Measurements from ENCODE around the gene ADAMTS2.

The ADAMTS2 gene

DNA sequence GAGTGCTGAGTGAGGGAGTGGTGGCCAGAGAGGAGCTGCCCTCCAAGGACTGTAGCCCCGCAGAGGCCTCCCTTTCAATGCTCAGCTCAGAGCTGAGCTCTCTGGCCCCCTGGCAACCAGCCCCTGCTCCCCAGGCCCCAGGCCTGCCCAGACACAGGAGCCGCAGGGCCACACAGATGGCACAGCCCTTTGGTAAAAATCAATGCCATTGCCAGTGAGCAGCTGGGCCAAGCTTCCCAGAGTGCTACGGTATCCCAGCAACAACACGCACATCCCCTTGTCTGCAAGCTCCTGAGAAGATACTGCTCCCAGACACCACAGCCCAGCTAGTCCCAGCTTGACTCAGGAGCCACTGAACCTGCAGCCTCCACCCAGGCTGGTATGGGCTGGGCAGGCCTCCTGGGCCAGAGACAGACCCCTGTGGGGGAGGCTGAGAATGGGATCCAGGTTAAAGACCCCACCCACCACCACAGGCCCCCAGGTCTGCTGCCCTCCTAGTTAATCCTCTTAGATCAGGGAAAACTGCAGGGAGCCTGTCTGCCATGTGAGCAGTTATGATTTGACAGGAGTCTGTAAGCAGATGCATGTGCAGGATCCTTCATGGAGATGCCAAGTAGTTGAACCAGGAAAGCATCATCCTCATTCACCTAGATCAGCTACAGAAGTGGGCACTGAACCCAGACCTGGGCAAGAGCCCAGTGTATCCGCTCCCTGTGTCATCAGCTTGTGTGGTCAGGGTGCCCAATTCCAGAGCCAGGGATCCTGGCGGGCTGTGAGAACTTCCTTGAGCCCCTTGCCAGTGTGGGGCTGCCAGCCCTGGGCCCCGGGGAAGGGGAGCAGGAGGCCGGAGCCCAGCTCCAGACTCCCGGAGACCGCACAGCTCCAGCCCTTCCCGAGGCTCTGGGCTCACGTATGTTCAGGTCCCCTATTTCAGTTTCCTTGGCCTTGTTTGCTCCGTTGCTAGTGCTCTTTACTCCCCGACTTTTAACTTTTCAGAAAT lies 26.7 kb upstream of the ADAMTS2 start:
- no peak for DNase-seq

GRCh38 chr5:179371121-179371510 lies 25.9 kb upstream of the ADAMTS2 start:
- DNase-seq, result no peak

GRCh38 chr5:179370490-179371120 lies 25.3 kb upstream of the ADAMTS2 start:
- DNase-seq, result no peak

- no peak for DNase-seq
These were observed 24.2 kb upstream of the ADAMTS2 start for GRCh38 chr5:179369530-179369884.

DNA sequence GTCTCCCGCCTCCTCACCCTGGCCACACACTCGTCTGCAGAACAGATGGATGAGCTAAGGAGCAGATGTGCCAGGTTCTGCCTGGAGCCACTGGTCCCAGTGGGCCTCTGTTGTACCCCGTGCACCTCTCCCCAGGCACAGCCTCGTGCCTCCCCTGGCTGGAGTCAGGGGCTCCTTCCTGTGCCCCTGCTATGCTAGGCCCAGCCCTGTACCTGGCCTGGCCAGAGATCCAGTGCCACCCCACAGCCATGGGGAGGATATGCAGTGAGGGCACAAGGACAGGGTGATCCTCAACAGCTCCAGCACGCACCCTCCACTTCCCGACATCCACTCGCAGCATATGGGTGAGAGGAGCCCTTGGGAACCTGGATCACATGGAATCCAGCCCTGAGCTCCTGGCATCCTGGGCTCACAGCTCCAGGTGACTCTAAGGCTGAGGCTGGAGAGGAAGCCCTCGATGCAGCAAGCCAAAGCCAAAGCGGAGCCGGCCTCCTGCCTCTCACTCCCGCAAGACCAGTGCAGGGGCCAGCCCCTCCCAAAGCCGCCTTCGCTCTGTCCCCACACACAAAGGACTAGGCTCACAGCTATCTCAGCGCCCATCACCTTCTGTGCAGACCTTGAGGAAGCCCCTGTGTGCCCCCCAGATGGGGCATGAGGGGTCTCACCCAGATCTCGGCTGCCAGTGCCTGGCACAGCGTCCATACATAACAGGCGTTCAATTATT lies 23.7 kb upstream of the ADAMTS2 start:
- DNase-seq, result no peak

- DNase-seq, result no peak
These were observed 23.0 kb upstream of the ADAMTS2 start for GRCh38 chr5:179368126-179368805.

DNA sequence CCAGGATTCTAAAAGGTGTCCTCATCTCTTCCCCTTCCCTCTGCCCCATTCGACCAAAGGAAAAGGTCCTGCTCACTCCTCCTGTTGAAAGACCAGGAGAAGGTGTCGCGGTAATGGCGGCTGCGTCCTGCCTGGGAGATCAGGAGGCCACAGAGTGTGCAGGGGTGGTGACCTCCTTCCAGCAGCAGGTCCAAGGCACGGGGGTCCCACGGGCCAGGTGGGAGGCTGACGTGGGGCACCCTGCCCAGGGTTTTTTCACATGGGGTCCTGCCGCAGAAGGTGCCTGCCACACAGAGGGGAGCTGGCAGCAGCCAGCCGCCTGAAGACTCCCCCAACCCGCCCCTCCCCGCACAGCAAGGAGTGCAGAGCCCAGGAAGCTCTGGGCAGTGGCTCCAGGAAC lies 22.2 kb upstream of the ADAMTS2 start:
- no peak for DNase-seq

GRCh38 chr5:179362355-179362754 lies 17.1 kb upstream of the ADAMTS2 start:
- DNase-seq, result no peak

DNA sequence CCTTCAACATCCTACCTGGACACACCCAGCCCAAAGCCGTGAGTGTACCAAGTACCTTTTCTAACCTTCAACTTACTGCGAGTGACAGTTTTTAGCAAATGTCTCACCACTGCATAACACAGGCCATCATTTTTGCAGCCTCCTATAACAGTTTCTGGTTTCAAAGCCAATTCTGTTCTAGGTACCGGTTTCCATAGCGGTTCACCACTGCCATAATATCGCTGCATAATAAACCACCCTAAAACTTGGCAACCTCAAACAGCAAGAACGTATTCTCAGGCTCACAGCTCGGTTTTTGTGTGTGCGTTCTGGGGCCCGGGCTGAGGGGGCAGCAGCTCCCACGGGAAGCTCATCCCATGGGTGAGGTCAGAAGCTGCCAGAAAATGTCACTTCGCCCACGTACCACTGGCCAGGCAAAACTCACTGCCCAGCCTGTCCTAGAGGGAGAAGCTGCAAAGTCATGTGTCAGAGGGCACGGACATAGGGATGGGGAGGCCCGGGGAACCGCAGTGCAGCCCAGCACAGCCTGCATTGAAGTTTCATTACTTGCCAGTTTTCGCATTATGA lies 15.9 kb upstream of the ADAMTS2 start:
- no peak for DNase-seq

- no peak for DNase-seq
These were observed 11.8 kb upstream of the ADAMTS2 start for GRCh38 chr5:179357031-179357430.

- DNase-seq, result no peak
These were observed 11.0 kb upstream of the ADAMTS2 start for GRCh38 chr5:179355976-179356974.

- DNase-seq, result no peak
These were observed 9.1 kb upstream of the ADAMTS2 start for GRCh38 chr5:179354305-179354882.

DNA sequence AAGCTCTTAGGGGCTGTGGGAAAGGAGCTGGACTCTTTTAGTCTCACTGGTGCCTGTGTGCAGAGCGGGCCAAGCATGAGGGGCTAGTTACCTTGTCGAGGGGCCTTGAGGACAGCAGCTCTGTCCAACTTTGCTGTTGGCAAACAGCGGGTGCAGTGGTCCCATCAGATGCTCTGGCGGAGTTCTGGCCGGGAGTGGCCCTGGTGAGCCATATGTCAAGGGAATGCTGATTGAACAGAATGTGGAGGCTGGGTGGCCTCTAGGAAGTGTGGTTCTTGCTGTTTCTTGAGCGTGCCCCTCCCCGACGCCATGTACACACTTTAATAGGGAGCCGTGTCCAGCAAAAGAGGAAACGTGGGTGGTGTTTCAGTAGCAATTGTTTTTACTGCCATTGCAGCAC lies 3.6 kb upstream of the ADAMTS2 start:
- no peak for DNase-seq

GRCh38 chr5:179348011-179348530 lies 2.8 kb upstream of the ADAMTS2 start:
- no peak for DNase-seq

DNA sequence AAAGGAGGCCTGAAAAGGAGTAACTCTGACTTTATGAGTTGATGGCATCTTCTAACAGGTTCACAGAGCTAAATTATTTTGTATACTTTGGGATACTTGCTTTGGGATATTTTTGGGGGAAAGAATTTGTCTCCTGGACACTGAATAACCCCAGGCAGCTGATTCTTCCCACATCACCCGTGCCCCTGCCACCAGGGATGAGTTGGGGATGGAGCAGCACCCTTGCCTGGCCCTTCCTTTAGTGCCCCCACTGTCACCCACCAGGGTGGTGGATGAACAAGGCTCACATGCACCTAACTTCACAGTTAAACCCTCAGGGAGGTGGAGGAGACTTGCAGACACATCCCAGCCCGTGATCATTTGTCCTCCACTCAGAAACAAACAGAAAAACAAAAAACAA lies 2.3 kb upstream of the ADAMTS2 start:
- no peak for DNase-seq

DNA sequence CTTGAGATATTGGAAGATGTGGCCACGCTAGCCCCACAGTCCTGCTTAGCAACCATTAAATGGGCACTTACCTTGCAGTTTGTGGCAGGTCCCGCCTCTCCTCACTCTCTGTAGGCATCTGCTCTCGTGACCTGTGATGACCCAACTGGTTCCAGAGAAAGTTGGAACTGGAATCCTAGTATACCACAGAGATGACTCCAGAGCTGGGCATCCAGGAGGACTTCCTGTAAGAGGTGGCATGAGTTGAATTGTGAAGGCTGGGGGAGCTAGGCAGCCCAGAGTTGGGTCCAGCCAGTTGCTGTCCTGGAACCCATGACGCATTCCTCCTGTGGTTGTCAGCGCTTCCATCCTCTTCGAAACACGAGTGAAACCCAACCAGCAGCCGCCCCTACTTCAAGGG lies 1.6 kb upstream of the ADAMTS2 start:
- DNase-seq, result no peak

- no peak for DNase-seq
These were observed 1.1 kb upstream of the ADAMTS2 start for GRCh38 chr5:179346401-179346800.

- DNase-seq, result no peak
These were observed 153 bp downstream of the ADAMTS2 start for GRCh38 chr5:179345183-179345432.

GRCh38 chr5:179344431-179345182 lies 654 bp downstream of the ADAMTS2 start:
- DNase-seq, result no peak

DNA sequence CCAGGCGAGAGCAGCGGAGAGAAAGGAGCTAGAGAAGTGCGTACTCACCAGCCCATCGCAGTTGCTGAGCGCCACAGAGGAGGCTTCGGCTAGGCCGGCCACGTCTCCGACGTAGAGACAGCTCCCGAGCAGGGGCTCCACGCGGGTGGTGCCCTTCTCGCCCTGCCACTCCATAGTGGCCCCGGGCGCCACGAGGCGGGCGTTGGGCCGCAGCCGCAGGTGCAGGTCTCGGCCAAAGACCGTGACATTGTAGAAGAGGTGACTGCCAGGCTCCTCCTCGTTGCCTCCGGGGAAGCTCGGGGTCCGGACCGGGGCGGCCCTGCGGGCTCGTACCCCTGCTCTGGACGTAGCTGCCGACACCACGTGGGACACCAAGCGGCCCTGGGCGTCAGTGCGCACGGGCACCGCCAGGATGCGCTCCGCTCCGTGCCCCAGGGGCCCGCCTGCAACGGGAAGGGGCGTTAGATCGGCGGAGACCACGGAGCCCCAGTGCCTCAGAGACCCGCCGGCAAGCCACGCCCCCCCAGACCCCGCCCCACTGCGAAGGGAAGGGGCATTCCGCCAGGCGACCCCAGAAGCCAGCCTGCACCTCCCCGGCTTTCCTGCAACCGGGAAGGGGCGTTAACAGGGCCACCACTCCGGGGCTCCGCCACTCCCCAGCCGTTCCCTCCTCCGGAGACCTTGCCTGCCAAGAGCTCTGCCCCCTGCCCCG lies 1.4 kb downstream of the ADAMTS2 start:
- DNase-seq, result no peak

Measured in KG1 (cell line).